ENCODE data around the gene PC. TPM values are rescaled to one million over a fixed set of nuclear protein-coding genes. Genes with fewer than 3 reads are reported as not detected.
"Not testable (repeated sequence)": the region's sequence is repeated elsewhere in the genome, so short reads cannot be mapped to it uniquely, and the experiment has no call there.

PC gene
- total RNA-seq, 1 donor from 2014 or later, result 13.5 TPM

GRCh38 chr11:67002297-67002913, 44.2 kb upstream of the PC start:
- intact Hi-C loops (cut with DNase I), result no loop called here
- H3K4me1 ChIP-seq, result no peaks in the 10 kb centered on the region
- no peaks in the 10 kb centered on the region for H3K9me3 ChIP-seq
- H3K4me3 ChIP-seq, result no peak overlapping the region
- H3K27ac ChIP-seq, result no peak overlapping the region
- DNase-seq (ENCODE audit: low spot score in 2 of 2), result no peak
- TF ChIP-seq CTCF (IDR thresholded peaks at IDR 0.05), result no peak
- no peaks in the 10 kb centered on the region for H3K36me3 ChIP-seq
- H3K27me3 ChIP-seq, result no peaks in the 10 kb centered on the region

- no peak for TF ChIP-seq CTCF (IDR thresholded peaks at IDR 0.05)
- intact Hi-C loops (cut with DNase I), result no loop called here
- Histone ChIP-seq H3K4me1 (no peaks in the 10 kb centered on the region), H3K27me3 (no peaks in the 10 kb centered on the region), H3K27ac (no peak overlapping the region), H3K36me3 (no peaks in the 10 kb centered on the region), H3K9me3 (no peaks in the 10 kb centered on the region), H3K4me3 (no peak overlapping the region)
- DNase-seq (ENCODE audit: low spot score in 2 of 2), result no peak
Observed at GRCh38 chr11:67001332-67001731, 43.1 kb upstream of the PC start.

- no peaks in the 10 kb centered on the region for H3K4me1 ChIP-seq
- TF ChIP-seq CTCF (IDR thresholded peaks at IDR 0.05), result no peak
- no peaks in the 10 kb centered on the region for H3K9me3 ChIP-seq
- H3K36me3 ChIP-seq, result no peaks in the 10 kb centered on the region
- H3K27ac ChIP-seq, result no peak overlapping the region
- H3K27me3 ChIP-seq, result no peaks in the 10 kb centered on the region
- no peak for DNase-seq (ENCODE audit: low spot score in 2 of 2)
- H3K4me3 ChIP-seq, result no peak overlapping the region
- intact Hi-C loops (cut with DNase I), result no loop called here
Observed at GRCh38 chr11:66999555-66999954, 41.4 kb upstream of the PC start.

GRCh38 chr11:66996609-66997273, 38.6 kb upstream of the PC start:
- Histone ChIP-seq H3K36me3 (no peaks in the 10 kb centered on the region), H3K4me3 (no peak overlapping the region), H3K27ac (no peak overlapping the region), H3K27me3 (no peaks in the 10 kb centered on the region), H3K9me3 (no peaks in the 10 kb centered on the region), H3K4me1 (no peaks in the 10 kb centered on the region)
- intact Hi-C loops (cut with DNase I), result no loop called here
- no peak for DNase-seq (ENCODE audit: low spot score in 2 of 2)
- TF ChIP-seq CTCF (IDR thresholded peaks at IDR 0.05), result no peak

GRCh38 chr11:66992041-66992440, 33.9 kb upstream of the PC start:
- Histone ChIP-seq H3K4me3 (no peak overlapping the region), H3K4me1 (no peaks in the 10 kb centered on the region), H3K36me3 (no peaks in the 10 kb centered on the region), H3K27me3 (no peaks in the 10 kb centered on the region), H3K9me3 (no peaks in the 10 kb centered on the region), H3K27ac (no peak overlapping the region)
- intact Hi-C loops (cut with DNase I), result no loop called here
- no peak for TF ChIP-seq CTCF (IDR thresholded peaks at IDR 0.05)
- no peak for DNase-seq (ENCODE audit: low spot score in 2 of 2)

GRCh38 chr11:66989360-66989759, 31.2 kb upstream of the PC start:
- not testable (repeated sequence) for DNase-seq (ENCODE audit: low spot score in 2 of 2); H3K36me3 ChIP-seq; H3K4me1 ChIP-seq

GRCh38 chr11:66988741-66989140, 30.6 kb upstream of the PC start:
- H3K9me3 ChIP-seq; H3K27me3 ChIP-seq; DNase-seq (ENCODE audit: low spot score in 2 of 2); H3K4me3 ChIP-seq; intact Hi-C loops (cut with DNase I); H3K27ac ChIP-seq; H3K4me1 ChIP-seq; H3K36me3 ChIP-seq: not testable (repeated sequence)

More at GRCh38 chr11:66989360-66989759, 31.2 kb upstream of the PC start:
- H3K27me3 ChIP-seq; H3K27ac ChIP-seq; intact Hi-C loops (cut with DNase I); H3K9me3 ChIP-seq; H3K4me3 ChIP-seq: not testable (repeated sequence)

All from ascending aorta (tissue), 2 donors.